ENCODE results near the gene SMURF1. TPM values are rescaled to one million over a fixed set of nuclear protein-coding genes. Genes with fewer than 3 reads are reported as not detected.

SMURF1 gene
- total and polyA plus RNA-seq, 4 donors: 2.9 to 16.8 (median 5.9) TPM

GRCh38 chr7:99001482-99002147 is 142.3 kb downstream of the SMURF1 start:
- Histone ChIP-seq H3K9me3 (ENCODE audit: control insufficient read depth in 4 of 4, low read length in 3 of 4) (no peaks in the 10 kb centered on the region), H3K27me3 (ENCODE audit: control insufficient read depth in 4 of 4, insufficient read depth in 4 of 4, low read length in 3 of 4) (no peaks in the 10 kb centered on the region), H3K9ac (ENCODE audit: low read depth in 1 of 2, low read length in 2 of 2) (no peak overlapping the region), H3K27ac (ENCODE audit: low read depth in 1 of 2, low read length in 2 of 2) (no peak overlapping the region), H3K36me3 (ENCODE audit: control insufficient read depth in 4 of 4, insufficient read depth in 3 of 4, low read depth in 1 of 4, low read length in 3 of 4) (peaks cover 10 to 73% (median 36%) of the 10 kb centered on the region in 4 donors), H3K4me1 (ENCODE audit: control insufficient read depth in 4 of 4, insufficient read depth in 4 of 4, low read length in 3 of 4) (no peaks in the 10 kb centered on the region), H3K4me3 (ENCODE audit: low read depth in 1 of 3, low read length in 3 of 3) (no peak overlapping the region)
- TF ChIP-seq EGR1 (IDR thresholded peaks at IDR 0.05; ENCODE audit: low read depth in 2 of 2) (no peak), RAD21 (IDR thresholded peaks at IDR 0.05) (no peak), REST (IDR thresholded peaks at IDR 0.05) (no peak), FOXA2 (IDR thresholded peaks at IDR 0.05) (no peak), ATF3 (IDR thresholded peaks at IDR 0.05) (no peak), RXRA (IDR thresholded peaks at IDR 0.05) (no peak), ZBTB33 (IDR thresholded peaks at IDR 0.05) (no peak), JUND (IDR thresholded peaks at IDR 0.05) (no peak), NR2F2 (IDR thresholded peaks at IDR 0.05) (no peak), YY1 (IDR thresholded peaks at IDR 0.05) (no peak), GABPA (IDR thresholded peaks at IDR 0.05 in 1 of 2, conservative IDR thresholded peaks at IDR 0.05 in 1 of 2) (no peak)
- no peak for DNase-seq (ENCODE audit: low spot score)
- 88% methylated on average over 10 of the region's 10 CpGs for WGBS

GRCh38 chr7:99000904-99001465 is 142.9 kb downstream of the SMURF1 start:
- no peak for DNase-seq (ENCODE audit: low spot score)
- no peak for TF ChIP-seq JUND (IDR thresholded peaks at IDR 0.05)
- TF ChIP-seq SP1 (IDR thresholded peaks at IDR 0.05): no peak
- TF ChIP-seq HNF4G (IDR thresholded peaks at IDR 0.05): no peak
- no peak for TF ChIP-seq CTCF (IDR thresholded peaks at IDR 0.05; ENCODE audit: low read depth, low read length, missing input control)
- TF ChIP-seq NR2F2 (IDR thresholded peaks at IDR 0.05): no peak
- no peak for TF ChIP-seq RXRA (IDR thresholded peaks at IDR 0.05)
- no peak for TF ChIP-seq TAF1 (conservative IDR thresholded peaks at IDR 0.05)
- no peak for TF ChIP-seq ZBTB33 (IDR thresholded peaks at IDR 0.05)
- Histone ChIP-seq H3K4me3 (ENCODE audit: low read depth in 1 of 3, low read length in 3 of 3) (no peak overlapping the region), H3K27me3 (ENCODE audit: control insufficient read depth in 4 of 4, insufficient read depth in 4 of 4, low read length in 3 of 4) (no peaks in the 10 kb centered on the region), H3K27ac (ENCODE audit: low read depth in 1 of 2, low read length in 2 of 2) (no peak overlapping the region), H3K4me1 (ENCODE audit: control insufficient read depth in 4 of 4, insufficient read depth in 4 of 4, low read length in 3 of 4) (no peaks in the 10 kb centered on the region), H3K9ac (ENCODE audit: low read depth in 1 of 2, low read length in 2 of 2) (no peak overlapping the region), H3K36me3 (ENCODE audit: control insufficient read depth in 4 of 4, insufficient read depth in 3 of 4, low read depth in 1 of 4, low read length in 3 of 4) (peaks cover 9 to 72% (median 36%) of the 10 kb centered on the region in 4 donors), H3K9me3 (ENCODE audit: control insufficient read depth in 4 of 4, low read length in 3 of 4) (no peaks in the 10 kb centered on the region)
- WGBS: 94% methylated on average over 14 of the region's 14 CpGs
